Small intestine (tissue), 7 donors: ENCODE data around the gene HDGF. TPM values are rescaled to one million over a fixed set of nuclear protein-coding genes. Genes with fewer than 3 reads are reported as not detected.
"Not testable (repeated sequence)": the region's sequence is repeated elsewhere in the genome, so short reads cannot be mapped to it uniquely, and the experiment has no call there.

Source experiments
- DNase-seq, 2 donors: peaks; one replicate each; pipeline versions ENCODE4 v3.0.0 to v3.0.0-alpha.2; 2013
- FAIRE-seq: peaks from 2 replicates; lab custom pipeline; 2012; peaks lifted over from hg19 to GRCh38; lab: Jason Lieb, UNC
- H3K27ac ChIP-seq, 3 donors: one replicate each; pipeline ENCODE4 v1.5.1; 2013; ENCODE audit warnings: low read length in 2 of 3, mild to moderate bottlenecking in 2 of 3, control low read depth in 1 of 3, inconsistent platforms in 1 of 3, low read depth in 1 of 3, moderate library complexity in 1 of 3
- H3K27me3 ChIP-seq, 3 donors: one replicate each; pipeline ENCODE4 v1.6.1; 2013; ENCODE audit warnings: low read length in 3 of 3, inconsistent platforms in 1 of 3; ENCODE audit not compliant: control insufficient read depth in 3 of 3, insufficient read depth in 3 of 3
- H3K36me3 ChIP-seq, 3 donors: one replicate each; pipeline ENCODE4 v1.6.1; 2013; ENCODE audit warnings: low read length in 3 of 3, inconsistent platforms in 1 of 3, low read depth in 1 of 3, mild to moderate bottlenecking in 1 of 3, moderate library complexity in 1 of 3; ENCODE audit not compliant: control insufficient read depth in 3 of 3, insufficient read depth in 2 of 3
- H3K4me1 ChIP-seq, 3 donors: one replicate each; pipeline ENCODE4 v1.6.1; 2013; ENCODE audit warnings: low read length in 2 of 3, inconsistent platforms in 1 of 3, low read depth in 1 of 3, mild to moderate bottlenecking in 1 of 3, moderate library complexity in 1 of 3; ENCODE audit not compliant: control insufficient read depth in 3 of 3, insufficient read depth in 2 of 3
- H3K4me3 ChIP-seq, 3 donors: one replicate each; pipeline ENCODE4 v1.5.1; 2013; ENCODE audit warnings: low read length in 3 of 3, control low read depth in 1 of 3, inconsistent platforms in 1 of 3, low read depth in 1 of 3, mild to moderate bottlenecking in 1 of 3, moderate library complexity in 1 of 3
- H3K9me3 ChIP-seq, 2 donors: one replicate each; pipeline ENCODE4 v1.6.1; 2013; ENCODE audit warnings: low read depth in 1 of 2, low read length in 1 of 2; ENCODE audit not compliant: control insufficient read depth in 2 of 2, insufficient read depth in 1 of 2
- WGBS, 3 donors: extraction: QIAGEN DNeasy Blood & Tissue Kit; methylation state at CpG; one replicate each; pipeline ENCODE4 v1.1.7; 2013; 5-methylcytosine and 5-hydroxymethylcytosine counted together
- polyA plus RNA-seq, 4 donors: library from polyadenylated mRNA; stranded (reverse) in 3 of 4; unstranded in 1 of 4; fragments of 200-250 nt in 3 of 4; fragments of 120-200 nt in 1 of 4; gene quantifications; one replicate each; pipeline versions ENCODE4 v1.2.1 to v1.2.3, GENCODE V29; 2013
- donor health status: healthy with polysubstance abuse.
- donor health status: control.
- donor health status: control.
- donor health status: Bipolar disorder and iron deficiency.
- donor health status: healthy.

The HDGF gene
- polyA plus RNA-seq, 4 donors = 244 to 308 (median 277) TPM

DNA sequence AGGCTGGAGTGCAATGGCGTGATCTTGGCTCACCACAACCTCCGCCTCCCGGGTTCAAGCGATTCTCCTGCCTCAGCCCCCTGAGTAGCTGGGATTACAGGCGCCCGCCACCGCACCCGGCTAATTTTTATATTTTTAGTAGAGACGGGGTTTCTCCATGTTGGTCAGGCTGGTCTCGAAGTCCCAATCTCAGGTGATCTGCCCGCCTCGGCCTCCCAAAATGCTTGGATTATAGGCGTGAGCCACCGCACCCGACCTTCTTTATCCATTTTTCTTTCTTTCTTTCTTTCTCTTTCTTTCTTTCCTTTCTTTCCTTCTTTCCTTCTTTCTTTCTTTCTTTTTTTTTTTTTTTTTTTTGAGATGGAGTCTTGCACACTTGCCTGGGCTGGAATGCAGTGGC is 13.7 kb upstream of the HDGF start:
- 96 to 97% (median 96%) methylated on average over 14 to 15 of the region's 15 CpGs for WGBS, 3 donors
- H3K4me1 ChIP-seq = peaks cover 3 to 14% (median 3%) of the 10 kb centered on the region in 3 donors
- H3K27me3 ChIP-seq, H3K9me3 ChIP-seq, H3K36me3 ChIP-seq, FAIRE-seq, H3K27ac ChIP-seq, DNase-seq, H3K4me3 ChIP-seq: not testable (repeated sequence)

GRCh38 chr1:156760796-156761104 is 9.3 kb upstream of the HDGF start:
- Histone ChIP-seq H3K9me3 (no peaks in the 10 kb centered on the region), H3K27ac (no peak overlapping the region), H3K4me3 (no peak overlapping the region), H3K27me3 (no peaks in the 10 kb centered on the region), H3K4me1 (peaks cover 0 to 3% (median 0%) of the 10 kb centered on the region in 3 donors), H3K36me3 (no peaks in the 10 kb centered on the region)
- no peak for FAIRE-seq
- no peak for DNase-seq
- WGBS, 3 donors = 50 to 79% (median 59%) methylated on average over 4 of the region's 4 CpGs

DNA sequence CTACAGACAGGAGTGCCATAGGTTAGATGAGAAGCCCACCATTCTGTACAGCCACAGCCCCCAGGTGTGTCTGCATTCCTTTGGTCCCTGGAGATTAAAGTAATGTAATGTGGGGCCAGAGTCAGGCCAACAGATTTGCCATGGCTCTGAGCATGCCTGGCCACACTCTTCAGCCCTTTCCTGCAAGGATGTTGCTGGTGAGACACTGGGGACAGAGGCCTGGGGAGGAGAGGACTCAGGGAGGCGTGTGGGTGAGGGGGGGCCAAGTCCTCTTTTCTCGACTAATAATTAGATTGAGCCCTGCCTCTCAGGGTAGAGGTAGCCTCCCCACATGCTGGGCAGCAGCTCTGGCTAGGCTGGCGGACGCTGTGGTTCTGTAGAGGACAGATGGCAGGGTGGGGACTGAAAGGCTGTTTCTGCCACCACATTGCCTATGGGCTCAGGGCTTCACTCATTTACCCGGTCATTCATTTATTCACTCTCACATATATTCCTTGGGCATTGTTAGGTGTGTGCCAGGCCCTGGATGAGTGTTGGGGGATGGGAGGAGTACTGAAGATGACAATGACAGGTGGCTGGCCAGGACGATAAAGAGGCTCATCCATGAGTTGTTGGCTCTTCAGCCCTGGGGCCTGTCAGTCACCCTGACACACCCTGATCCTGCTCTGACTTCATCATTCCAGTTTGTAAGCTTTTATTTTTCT is 8.8 kb upstream of the HDGF start:
- H3K4me1 ChIP-seq = no peaks in the 10 kb centered on the region
- no peak for FAIRE-seq
- no peaks in the 10 kb centered on the region for H3K9me3 ChIP-seq
- 55 to 69% (median 68%) methylated on average over 6 of the region's 6 CpGs for WGBS, 3 donors
- no peak overlapping the region for H3K4me3 ChIP-seq
- H3K27ac ChIP-seq = no peak overlapping the region
- no peaks in the 10 kb centered on the region for H3K27me3 ChIP-seq
- no peaks in the 10 kb centered on the region for H3K36me3 ChIP-seq
- no peak for DNase-seq

GRCh38 chr1:156757572-156758253 is 6.2 kb upstream of the HDGF start:
- not testable (repeated sequence) for H3K4me1 ChIP-seq, DNase-seq, FAIRE-seq, H3K27me3 ChIP-seq, H3K36me3 ChIP-seq, H3K27ac ChIP-seq, H3K9me3 ChIP-seq, H3K4me3 ChIP-seq
- 84 to 91% (median 87%) methylated on average over 10 of the region's 10 CpGs for WGBS, 3 donors

DNA sequence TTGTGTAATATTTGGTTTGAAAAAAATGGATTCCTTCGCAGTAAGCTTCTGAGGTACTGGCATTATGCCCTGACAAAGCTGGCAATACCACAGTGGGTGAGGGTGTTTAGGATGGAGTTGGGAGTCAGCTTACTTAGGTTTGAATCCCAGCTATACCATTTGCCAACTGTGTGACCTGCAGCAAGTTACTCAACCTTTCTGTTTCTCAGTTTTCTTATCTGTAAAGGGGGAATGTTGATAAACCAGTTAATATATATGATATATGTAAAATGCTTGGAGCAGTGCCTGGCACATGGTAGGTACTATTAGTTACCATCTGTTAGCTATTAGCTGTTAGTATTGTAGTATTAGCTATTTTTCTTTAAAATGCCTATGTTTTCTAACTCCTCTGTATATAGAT is 4.9 kb upstream of the HDGF start:
- FAIRE-seq = no peak

GRCh38 chr1:156755527-156755950 is 4.1 kb upstream of the HDGF start:
- Histone ChIP-seq H3K9me3 (no peaks in the 10 kb centered on the region), H3K27ac (no peak overlapping the region), H3K4me3 (no peak overlapping the region), H3K36me3 (no peaks in the 10 kb centered on the region), H3K4me1 (peaks cover 0 to 7% (median 3%) of the 10 kb centered on the region in 3 donors), H3K27me3 (no peaks in the 10 kb centered on the region)
- DNase-seq (no peak), FAIRE-seq (no peak)
- WGBS, 3 donors = 70 to 80% (median 73%) methylated on average over 5 of the region's 5 CpGs

More for the DNA sequence above, 4.9 kb upstream of the HDGF start:
- H3K27me3 ChIP-seq = no peaks in the 10 kb centered on the region
- H3K4me3 ChIP-seq = no peak overlapping the region
- WGBS, 3 donors = 96 to 100% (median 100%) methylated on average over 1 of the region's 1 CpG
- H3K36me3 ChIP-seq = no peaks in the 10 kb centered on the region
- no peaks in the 10 kb centered on the region for H3K9me3 ChIP-seq
- no peak for DNase-seq
- no peak overlapping the region for H3K27ac ChIP-seq
- peaks cover 0 to 7% (median 3%) of the 10 kb centered on the region in 3 donors for H3K4me1 ChIP-seq

DNA sequence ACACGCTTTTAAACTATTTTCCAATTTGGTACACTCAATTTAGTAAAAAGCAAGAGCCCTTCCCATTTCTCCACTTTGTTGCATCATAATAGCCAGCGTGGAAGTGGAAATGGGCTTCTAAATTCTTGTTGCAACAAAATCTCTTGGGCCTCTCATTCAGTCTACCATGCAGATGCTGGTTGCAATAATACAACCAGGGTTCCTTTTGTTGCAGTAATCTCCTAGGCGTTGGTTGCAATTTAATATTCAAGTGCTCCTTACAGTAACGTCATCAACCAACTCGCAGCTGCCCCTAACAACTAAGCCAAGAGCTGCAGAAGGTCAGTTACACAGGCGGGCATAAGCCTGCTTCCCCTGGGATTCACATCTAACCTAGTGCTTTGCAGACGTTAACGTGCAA is 2.7 kb upstream of the HDGF start:
- Histone ChIP-seq H3K4me3 (no peak overlapping the region), H3K27me3 (no peaks in the 10 kb centered on the region), H3K4me1 (peaks cover 3 to 19% (median 3%) of the 10 kb centered on the region in 3 donors), H3K9me3 (no peaks in the 10 kb centered on the region), H3K27ac (no peak overlapping the region), H3K36me3 (peaks cover 0 to 10% (median 0%) of the 10 kb centered on the region in 3 donors)
- no peak for DNase-seq
- no peak for FAIRE-seq
- WGBS, 3 donors = 82 to 85% (median 84%) methylated on average over 8 of the region's 8 CpGs

GRCh38 chr1:156752843-156753482 is 1.5 kb upstream of the HDGF start:
- peaks cover 0 to 21% (median 0%) of the 10 kb centered on the region in 3 donors for H3K36me3 ChIP-seq
- H3K27ac ChIP-seq = peak overlapping the region in 1 of 3 donors; percentile 12
- peak in 1 of 2 donors; percentile 40 for DNase-seq
- no peaks in the 10 kb centered on the region for H3K27me3 ChIP-seq
- 13 to 31% (median 30%) methylated on average over 1 of the region's 1 CpG for WGBS, 3 donors
- H3K4me3 ChIP-seq = peak overlapping the region in 2 of 3 donors; percentile 95 to 99
- no peak for FAIRE-seq
- H3K4me1 ChIP-seq = peaks cover 8 to 32% (median 8%) of the 10 kb centered on the region in 3 donors
- H3K9me3 ChIP-seq = no peaks in the 10 kb centered on the region
